ENCODE measurements around the gene AMIGO1.
"Not testable (repeated sequence)": the region's sequence is repeated elsewhere in the genome, so short reads cannot be mapped to it uniquely, and the experiment has no call there.

The AMIGO1 gene

DNA sequence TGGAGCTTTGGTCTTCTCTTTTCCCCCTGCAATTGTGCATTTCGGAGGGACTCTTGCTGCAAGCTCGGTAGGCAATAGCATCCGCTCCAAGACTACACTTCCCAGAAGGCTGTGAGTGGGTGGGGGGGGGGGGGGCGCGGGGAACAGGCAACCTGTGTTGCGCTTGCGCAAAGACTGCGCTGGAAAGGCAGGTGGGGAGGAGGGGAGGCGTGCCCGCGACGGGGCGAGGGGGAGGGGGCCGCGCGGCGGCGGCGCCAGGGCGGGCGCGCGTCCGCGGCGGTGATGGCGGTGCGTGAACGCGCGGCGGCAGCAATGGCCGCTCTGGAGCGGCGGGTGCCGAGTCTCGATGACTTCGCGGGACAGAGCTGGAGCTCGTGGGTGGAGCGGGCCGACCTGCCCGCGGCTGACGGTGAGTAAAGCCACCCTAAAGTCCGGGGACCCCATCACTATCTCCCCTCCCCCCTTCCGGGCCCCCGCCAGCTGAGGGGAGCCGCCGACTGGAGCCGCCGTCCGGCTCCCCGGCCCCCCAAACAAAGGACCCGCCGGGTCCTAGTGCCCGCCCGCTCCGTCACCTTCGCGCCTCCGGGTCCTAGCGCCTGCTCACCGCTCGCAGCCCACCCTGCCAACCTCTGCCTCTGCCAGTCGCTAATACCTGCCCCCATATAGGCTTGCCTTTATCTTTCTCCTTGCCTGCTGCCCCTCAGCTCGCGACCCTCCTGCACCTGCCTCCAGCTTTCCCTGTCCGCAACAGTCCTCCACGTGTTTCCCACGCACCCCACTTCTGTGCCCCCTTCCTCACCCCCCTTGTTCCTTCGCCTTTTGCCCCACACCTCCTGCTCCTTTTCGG, 25.6 kb downstream of the AMIGO1 start, which contains the start of gene ATXN7L2:
Gene ATXN7L2 (plus strand): TSS at position 234 of the 847 bp plus-strand sequence. CDS start 49 bp downstream, at position 283.
- no peak for FAIRE-seq
- peak; percentile 72 for DNase-seq (ENCODE audit: low spot score)

DNA sequence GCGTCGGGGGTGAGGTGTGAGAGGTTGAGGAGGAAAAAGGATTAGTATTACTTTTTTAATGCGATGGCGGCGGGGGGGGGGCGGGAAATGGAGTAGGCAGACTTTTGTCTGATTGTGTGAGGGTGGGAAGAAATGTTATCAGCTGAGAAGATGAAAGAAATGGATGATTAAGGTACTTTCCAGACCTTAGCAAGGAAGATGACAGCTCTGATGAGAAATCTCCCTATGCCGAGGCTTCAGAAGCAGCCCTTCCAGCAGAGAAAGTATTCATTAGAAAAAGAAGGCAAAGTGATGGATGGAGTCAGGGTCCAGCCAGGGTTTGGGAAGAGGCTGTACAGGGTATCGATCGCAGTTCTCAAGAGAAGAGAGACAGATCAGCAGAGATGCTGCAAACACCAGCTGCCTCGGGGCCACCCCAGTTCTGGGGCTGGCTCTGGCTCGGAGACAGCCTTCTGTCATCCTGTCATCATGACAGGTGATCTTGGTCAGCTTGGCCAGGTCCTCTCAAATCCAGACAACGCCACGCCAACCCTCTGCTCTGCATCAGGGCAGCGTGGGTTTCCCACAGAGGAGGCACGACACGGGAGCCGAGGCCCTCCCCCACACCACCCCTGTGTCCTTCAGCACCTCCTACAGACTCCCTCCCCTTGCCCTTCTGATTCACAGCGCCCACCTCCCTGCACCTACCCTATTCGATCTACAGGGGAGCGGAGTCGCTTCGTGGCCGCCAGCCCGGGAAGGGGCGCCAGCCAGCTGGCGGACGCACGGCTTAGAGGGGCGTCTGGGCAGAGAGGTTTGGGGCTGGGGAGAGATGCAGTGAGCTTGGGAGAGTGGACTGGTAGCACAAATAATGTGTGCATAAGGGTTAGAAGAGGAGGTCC, 26.5 kb downstream of the AMIGO1 start:
- FAIRE-seq, result no peak
- DNase-seq (ENCODE audit: low spot score), result no peak

DNA sequence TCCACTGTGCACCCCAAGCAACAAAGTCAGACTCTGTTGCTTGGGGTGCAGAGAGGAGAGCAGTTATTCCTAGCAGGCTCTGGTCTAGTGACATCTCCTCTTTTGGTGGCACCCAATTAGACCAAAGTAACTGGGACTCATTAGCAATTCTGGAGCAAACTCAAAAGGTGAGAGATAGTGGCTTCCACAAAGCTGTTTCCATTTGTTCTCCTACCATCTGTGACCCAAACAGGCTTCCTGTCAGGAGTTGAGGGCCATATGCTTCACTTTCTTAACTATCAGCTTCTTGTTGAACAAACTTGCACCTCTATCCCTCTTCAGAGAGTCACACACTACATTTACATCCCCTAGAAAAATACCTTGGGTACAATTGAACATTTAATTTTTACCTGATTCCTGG, 27.3 kb downstream of the AMIGO1 start:
- no peak for DNase-seq (ENCODE audit: low spot score)
- no peak for FAIRE-seq

DNA sequence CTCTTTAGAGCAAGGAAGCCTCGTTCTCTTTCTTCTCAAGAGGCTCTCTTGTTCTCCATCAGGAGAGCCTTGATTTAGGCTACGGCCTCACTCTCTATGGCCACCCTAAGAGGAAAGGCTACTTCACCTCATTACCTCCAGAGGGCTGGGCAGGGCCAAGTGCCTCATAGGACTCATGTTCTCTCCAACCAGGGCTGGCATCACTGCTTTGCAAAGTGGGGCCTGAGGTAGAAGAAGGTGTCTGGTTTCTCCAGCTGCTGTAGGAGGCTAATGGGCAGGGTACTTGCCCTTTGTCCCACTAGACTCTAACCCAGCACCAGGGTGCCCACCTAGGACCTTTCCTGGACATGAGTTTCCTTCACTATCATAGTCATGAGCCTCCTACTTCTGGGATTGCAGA, 27.9 kb downstream of the AMIGO1 start:
- no peak for DNase-seq (ENCODE audit: low spot score)
- FAIRE-seq, result no peak

DNA sequence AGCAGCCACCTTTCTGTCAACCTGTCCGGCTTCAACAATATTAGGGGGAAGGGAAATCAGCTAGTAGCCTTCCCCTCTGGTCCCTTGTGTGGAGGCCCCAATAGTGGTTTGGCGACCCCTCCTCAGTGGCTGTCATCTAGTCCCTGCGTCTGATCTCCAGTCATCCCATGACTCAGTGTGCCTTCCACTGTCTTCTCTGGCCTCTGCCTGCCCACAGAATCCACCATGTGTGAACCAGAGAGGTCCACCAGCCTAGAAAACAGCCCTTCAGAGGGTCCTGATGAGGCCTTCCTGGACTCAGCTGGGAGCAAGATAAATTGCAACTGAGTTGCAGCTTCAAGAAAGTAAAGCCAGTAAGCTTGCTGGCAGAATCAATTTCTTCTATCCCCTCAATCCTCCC, 29.6 kb downstream of the AMIGO1 start:
- DNase-seq (ENCODE audit: low spot score), result no peak

DNA sequence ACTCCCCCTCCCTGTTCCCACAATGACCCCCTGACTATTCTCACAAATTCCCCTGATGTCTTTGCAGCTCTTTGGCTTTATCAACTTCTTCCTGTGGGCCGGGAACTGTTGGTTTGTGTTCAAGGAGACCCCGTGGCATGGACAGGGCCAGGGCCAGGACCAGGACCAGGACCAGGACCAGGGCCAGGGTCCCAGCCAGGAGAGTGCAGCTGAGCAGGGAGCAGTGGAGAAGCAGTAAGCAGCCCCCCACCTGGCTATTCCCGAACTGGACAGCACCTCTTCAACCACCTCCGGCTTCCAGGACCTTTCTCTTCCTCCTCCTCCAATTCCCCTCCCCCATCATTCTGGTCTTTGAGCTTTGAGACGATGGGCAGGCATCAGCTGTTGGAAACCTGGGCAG, 30.2 kb downstream of the AMIGO1 start:
- no peak for DNase-seq (ENCODE audit: low spot score)
- no peak for FAIRE-seq

More for the DNA sequence above, 29.6 kb downstream of the AMIGO1 start:
- no peak for FAIRE-seq

DNA sequence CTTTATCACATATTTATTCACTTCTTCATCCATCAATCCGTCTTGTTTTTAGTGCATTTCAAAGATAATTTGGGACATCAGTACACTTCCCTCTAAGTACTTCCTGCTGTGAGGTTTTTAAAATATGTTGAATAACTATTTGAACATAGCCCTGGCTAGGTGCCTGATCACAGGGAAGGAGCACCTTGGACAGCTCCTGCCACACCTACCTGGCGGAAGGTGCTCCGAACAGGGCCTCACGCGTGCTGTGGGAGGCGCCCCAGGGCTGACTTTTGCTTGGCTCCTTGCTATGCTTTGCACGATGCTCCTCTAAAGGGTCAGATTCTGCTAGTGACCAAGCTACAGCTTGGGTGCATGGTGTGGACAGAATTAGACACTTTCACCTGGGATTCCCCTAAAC, 30.7 kb downstream of the AMIGO1 start:
- FAIRE-seq (no peak), DNase-seq (ENCODE audit: low spot score) (no peak)

DNA sequence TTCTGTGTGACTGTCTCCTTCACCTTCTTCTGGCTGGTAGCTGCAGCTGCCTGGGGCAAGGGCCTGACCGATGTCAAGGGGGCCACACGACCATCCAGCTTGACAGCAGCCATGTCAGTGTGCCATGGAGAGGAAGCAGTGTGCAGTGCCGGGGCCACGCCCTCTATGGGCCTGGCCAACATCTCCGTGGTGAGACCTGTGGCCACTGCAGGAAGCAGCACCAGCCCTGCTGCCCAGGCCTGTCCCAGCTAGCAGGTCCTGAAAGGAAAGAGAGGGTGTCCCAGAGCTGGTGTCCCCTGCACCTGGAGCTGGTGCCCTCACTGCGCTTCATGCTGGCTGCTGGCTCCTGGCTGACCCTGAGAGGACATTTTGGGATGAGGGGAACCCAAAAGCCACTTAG, 31.7 kb downstream of the AMIGO1 start:
- FAIRE-seq (no peak), DNase-seq (ENCODE audit: low spot score) (no peak)

DNA sequence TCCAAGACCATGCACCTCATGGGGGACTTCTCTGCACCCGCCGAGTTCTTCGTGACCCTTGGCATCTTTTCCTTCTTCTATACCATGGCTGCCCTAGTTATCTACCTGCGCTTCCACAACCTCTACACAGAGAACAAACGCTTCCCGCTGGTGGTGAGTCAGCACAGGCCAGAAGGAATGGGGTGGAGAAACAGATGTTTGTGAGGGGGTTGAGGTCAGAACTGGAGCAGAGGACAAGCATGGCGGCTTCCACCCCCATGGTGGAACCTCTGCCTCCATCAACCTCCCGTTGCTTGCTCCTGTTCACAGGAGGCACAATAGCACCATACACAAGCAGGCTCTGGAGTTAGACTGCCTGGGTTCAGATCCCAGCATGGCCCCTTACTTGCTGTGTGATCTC, 32.7 kb downstream of the AMIGO1 start:
- FAIRE-seq (no peak), DNase-seq (ENCODE audit: low spot score) (no peak)

DNA sequence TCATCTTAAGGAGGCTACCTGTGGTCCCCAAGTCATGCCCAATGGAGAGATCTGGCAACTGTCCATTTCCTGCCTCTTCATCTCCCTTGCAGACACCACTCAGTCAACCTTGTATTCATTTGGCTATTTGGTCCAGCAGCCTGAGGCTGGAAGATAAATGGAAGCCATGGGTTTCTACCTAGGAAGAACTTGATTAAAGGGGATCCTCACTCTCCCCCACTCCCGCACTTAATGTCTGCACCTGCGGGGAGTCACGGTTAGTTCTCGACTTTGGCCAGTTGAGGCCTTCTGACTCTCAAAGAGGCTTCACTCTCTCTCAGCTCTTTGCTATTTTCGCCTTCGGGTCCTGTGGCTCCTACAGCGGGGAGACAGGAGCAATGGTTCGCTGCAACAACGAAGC, 34.3 kb downstream of the AMIGO1 start:
- DNase-seq (ENCODE audit: low spot score) (no peak), FAIRE-seq (no peak)

DNA sequence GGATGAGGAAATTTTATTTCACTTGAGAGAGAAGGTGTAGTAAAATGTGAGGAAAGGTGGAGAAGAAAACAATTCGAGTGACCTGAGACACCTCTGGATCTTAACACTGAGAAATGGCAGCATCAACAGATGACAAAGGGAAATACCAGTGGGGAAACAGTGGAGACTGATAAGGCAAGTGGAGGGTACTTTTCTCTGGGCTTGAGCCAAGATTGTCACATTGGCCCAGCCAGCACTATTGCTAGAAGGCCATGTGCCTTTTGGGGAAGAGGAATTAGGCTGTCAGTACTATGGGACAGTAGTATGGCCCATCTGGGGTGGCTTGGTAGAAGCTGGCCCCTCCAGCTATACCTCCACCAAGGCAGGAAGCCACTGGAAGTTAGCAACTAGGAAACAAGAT, 34.8 kb downstream of the AMIGO1 start:
- DNase-seq (ENCODE audit: low spot score), result no peak
- FAIRE-seq, result no peak

DNA sequence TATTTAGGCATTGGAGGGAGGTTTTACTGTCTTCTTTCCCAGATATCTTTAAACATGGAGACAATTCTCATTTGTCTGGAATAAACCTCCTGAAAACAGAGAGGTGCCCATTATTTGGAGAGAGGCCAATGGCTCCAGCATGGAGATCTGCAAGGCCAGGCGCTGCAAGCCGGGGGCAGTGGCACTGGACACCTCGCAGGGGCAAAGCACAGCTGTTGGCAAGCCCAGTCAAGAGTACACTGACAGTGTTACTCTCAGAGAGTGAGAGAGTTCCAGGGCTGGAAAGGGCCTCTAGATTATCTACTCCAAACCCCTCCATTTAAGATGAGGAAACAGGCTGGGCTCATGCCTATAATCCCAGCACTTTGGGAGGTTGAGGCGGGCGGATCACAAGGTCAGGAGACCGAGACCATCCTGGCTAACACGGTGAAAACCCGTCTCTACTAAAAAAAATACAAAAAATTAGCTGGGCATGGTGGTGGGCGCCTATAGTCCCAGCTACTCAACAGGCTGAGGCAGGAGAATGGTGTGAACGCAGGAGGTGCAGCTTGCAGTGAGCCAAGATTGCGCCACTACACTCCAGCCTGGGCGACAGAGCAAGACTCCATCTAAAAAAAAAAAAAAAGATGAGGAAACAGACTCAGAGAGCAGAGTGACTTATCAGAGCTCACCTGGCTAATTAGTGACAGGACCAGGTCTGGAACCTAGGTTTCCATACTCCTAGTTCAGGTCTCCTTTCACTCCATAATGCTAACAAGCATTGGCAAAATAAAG, 36.1 kb downstream of the AMIGO1 start:
- DNase-seq (ENCODE audit: low spot score); FAIRE-seq: not testable (repeated sequence)

DNA sequence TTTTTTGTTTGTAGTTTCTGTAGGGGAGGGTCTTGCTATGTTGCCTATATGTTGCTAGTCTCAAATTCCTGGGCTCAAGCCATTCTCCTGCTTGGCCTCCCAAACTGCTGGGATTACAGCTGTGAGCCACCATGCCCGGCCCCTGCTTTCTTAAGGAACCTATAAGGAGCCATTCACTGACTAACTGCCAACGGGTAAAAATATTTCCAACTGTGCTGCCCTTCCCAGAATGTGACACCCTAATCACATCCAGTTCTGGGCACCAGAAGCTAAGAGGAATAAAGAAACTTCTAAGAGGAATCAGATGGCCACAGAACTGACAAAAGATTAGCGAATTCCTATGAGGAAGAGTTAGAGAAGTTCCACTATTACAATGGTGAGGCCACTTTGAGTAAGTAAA, 36.7 kb downstream of the AMIGO1 start:
- DNase-seq (ENCODE audit: low spot score), result no peak
- no peak for FAIRE-seq

DNA sequence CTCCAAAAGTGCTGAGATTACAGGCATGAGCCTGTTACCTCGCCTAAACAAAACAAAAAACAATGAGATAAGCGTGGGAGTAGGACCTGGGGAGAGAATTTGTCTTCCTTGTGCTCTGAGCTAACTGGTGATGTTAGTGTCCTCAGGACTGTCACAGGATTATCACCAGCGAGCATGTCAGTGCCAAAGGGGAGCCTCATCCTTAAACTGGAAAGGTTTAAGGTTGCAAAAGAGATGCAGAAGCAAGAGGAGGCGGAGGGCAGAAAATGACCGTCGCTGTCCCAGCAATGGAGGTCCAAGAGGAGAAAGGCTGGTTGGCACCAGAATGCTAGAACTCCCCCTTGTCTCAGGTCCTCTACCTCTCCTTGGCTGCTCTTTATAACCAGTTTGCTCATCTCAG, 39.3 kb downstream of the AMIGO1 start:
- DNase-seq (ENCODE audit: low spot score) (no peak), FAIRE-seq (no peak)

DNA sequence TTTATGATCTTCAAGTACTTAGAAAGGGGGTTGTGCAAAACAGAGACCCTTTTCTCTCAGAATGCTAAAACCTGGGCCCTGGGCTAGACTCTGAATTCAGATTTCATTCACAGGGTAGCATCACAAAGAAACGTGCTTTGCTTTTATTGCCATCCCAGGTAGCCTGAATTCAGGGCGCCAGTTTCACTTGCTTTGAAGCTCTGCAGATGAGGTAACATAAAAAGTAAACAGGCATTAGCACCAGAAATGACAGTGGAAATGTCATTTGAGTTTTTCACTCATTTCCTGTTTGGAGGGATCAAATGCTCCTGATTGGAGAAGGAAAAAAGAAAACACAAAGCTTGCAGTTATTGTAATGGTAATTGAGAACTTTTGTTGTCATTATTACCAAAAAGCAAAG, 40.6 kb downstream of the AMIGO1 start:
- FAIRE-seq (no peak), DNase-seq (ENCODE audit: low spot score) (no peak)

DNA sequence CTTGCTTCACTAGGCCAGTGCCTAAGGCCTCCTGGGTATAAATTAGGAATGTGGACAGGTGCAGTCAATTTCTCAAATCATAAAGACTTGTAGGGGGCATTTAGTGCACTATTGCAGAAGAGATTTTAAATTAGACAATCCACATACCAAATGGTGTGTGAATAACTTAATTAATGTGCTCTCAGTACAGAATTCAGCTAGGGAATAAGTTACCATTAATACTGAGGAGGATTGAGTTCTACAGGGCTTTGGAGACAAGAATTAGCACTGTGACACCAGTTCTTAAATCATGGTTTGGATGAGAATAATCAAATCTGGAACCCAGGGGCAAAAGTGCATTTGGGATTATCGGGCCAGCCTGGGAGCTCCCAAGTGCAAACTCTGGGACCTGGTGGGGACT, 41.5 kb downstream of the AMIGO1 start:
- FAIRE-seq (no peak), DNase-seq (ENCODE audit: low spot score) (no peak)

DNA sequence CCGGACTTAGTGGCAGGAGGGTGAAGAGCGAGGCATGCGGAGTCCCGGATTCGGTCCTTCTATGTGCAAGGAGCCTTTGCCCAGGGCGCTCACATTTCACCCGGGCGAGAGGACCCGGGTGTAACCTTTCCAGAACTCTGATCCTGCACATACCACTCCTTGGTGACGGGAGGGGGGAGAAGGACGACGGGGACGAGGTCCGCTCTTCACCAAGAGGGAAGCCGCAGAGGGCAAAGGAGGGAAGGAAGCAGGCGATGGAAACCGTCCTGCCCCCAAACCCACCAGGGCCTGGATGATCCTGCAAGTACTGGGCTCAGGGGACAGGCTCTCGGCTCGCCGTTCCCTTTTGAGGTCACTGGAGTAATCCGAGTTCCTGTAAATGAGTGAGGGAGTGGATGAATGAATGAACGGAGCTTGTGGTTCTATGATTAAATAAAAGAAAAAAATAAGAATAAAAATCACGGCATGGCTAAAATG, 42.2 kb downstream of the AMIGO1 start:
- FAIRE-seq (no peak), DNase-seq (ENCODE audit: low spot score) (no peak)

DNA sequence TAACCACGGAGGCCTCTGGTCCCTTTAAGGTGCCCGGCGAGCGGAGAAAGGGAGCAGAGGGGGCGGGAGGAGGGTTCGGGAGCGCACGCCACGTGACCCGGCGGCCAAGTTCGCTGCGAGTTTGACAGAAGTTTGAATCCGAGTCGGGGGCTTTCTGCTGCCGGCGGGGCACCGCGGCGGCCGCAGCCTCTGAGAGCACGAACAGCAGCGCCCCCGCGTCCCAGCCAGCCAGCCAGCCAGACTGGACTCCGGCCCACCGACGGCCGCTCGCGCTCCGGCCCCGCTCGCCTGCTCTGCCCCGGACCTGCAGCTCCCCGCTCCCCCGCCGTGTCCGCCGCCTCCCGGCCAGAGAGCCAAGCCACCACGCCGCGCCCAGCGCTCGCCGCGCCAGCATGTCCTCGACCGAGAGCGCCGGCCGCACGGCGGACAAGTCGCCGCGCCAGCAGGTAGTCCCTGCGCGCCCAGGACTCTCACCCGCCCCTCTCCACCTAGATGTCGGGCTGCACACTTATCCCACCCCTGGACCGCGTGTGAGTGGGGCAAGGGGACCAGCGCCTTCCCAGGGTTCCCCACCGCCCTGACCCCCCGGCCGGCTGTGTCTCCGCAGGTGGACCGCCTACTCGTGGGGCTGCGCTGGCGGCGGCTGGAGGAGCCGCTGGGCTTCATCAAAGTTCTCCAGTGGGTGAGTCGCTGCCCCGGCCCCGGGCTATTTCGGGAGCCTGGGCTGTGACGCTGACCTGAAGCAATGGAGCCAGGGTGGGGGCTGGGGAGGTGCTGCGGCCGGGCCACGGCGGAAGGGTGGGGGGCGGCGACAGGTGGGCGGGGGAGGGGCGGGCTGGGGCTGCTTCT, 42.9 kb downstream of the AMIGO1 start, which contains the start of gene SYPL2:
Gene SYPL2 (plus strand): TSS at position 95 of the 849 bp plus-strand sequence. CDS start 298 bp downstream, at position 393.
- FAIRE-seq, result no peak
- DNase-seq (ENCODE audit: low spot score), result no peak

DNA sequence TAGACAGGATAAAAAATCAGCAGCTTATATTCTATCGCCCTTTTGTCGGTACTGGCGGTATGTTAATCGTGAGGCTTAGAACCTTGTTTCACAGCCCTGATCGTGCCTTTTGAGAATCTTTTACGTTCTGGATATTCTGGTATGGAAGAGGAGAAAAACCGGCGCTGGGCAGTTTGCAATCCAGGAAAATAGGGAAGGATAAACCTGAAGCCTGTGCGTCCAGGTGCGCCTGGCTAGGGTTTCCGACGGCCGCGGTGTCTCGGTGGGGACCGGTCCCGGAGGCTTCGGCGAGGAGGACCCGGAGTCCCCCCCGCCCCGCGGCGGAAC, 43.4 kb downstream of the AMIGO1 start:
- DNase-seq (ENCODE audit: low spot score) (no peak), FAIRE-seq (no peak)

DNA sequence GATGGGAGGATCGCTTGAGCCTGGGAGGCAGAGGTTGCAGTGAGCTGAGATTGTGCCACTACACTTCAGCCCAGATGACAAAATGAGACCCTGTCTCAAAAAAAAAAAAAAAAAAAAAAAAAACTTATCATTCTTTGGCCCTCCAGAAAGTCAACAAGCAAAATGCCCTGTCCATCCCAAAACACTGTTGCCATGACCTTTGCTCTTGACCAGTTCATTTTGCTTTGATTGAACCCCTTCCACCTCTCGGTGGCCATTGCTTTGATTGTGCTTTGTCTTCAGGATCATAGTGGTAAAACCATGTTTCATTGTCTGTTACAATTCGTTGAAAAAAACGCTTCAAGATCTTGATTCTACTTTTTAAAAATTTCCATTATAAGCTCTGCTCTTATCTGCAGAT, 51.7 kb downstream of the AMIGO1 start:
- DNase-seq (ENCODE audit: low spot score) (no peak), FAIRE-seq (no peak)

All from RCC 7860 (cell line).